Cardiac septum (tissue), 1 donor: Measurements from ENCODE around the gene CCDC112. TPM values are rescaled to one million over a fixed set of nuclear protein-coding genes. Genes with fewer than 3 reads are reported as not detected.
"Not testable (repeated sequence)": the region's sequence is repeated elsewhere in the genome, so short reads cannot be mapped to it uniquely, and the experiment has no call there.

Experiments used
- DNase-seq: peaks from one replicate; pipeline ENCODE4 v3.0.0-alpha.2; 2020; ENCODE audit warnings: low spot score
- intact Hi-C: fragments of 100-400 bp; cut with DNase I; formaldehyde crosslinking; loops from one replicate; pipeline ENCODE4 v1.14.0; 2022
- total RNA-seq: library from RNA; stranded (reverse); fragmentation: NEBNext Ultra II Directional; extraction: Animal tissue kit (Norgen Biotek cat#: 25700); gene quantifications from one replicate; pipeline ENCODE4 v1.2.1, GENCODE V29; 2021
- donor health status: DM: no; HTN: no; CAD: no.

CCDC112 gene
- total RNA-seq, 1 donor from 2014 or later, result 5.9 TPM

DNA sequence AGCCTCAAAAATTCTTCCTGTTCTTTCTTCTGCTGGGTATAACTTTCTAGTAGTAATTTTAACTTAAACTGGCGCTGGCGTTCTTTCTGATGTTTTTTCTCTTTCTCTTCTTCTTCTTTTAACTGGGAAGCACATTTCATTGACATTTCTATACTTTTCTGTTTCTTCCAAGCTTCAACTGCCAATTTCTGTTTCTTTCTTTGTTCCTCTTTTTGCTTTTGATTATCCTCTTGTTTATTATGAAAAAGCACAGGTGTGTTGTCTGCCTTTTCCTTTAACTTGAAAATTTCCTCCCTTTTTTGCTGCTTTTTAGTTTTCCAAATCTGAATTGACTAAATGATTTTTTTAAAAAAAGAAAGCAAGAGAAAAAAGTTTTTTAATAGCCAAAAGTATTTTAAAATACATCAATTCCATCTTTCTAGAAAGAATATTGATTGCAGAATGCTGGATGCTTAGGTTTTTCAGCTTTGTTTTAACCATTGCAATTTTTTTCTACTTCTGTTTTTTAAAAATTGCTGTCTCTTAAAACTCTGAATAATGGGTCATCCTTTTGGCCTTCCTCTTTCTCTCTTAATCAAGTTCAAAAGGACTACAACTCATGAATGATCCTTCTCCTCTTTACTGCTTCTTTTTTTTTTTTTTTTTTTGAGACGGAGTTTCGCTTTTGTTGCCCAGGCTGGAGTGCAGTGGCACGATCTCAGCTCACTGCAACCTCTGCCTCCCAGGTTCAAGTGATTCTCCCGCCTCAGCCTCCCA is 25.0 kb downstream of the CCDC112 start:
- DNase-seq, result no peak
- intact Hi-C loops, result no loop called here

DNA sequence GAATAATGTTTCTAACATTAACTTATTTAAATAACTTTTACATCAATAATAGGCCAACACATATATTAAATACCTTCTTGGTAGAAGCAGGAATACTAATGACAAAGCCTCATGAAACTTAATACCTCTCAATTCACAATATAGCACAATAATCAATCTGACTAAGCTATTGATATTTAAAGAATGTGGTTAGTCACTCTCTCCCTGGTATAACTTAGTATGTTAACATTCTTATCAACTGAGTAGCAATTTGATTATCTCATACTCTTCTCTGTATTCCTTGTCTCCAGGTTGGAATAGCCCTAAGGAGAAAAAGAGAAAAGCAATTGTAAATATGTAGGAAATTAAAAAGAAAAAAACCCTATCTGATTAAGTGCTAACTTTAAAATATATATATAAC is 28.8 kb downstream of the CCDC112 start:
- DNase-seq, result no peak
- intact Hi-C loops, result no loop called here

GRCh38 chr5:115265220-115265619 is 31.2 kb downstream of the CCDC112 start:
- intact Hi-C loops, result no loop called here
- no peak for DNase-seq

GRCh38 chr5:115264786-115265185 is 31.7 kb downstream of the CCDC112 start:
- intact Hi-C loops, result no loop called here
- no peak for DNase-seq

GRCh38 chr5:115263078-115263380 is 33.4 kb downstream of the CCDC112 start:
- no peak for DNase-seq
- intact Hi-C loops, result no loop called here

- intact Hi-C loops, result no loop called here
Observed at GRCh38 chr5:115262321-115263077, 34.0 kb downstream of the CCDC112 start, which contains the start of gene PGGT1B. Gene PGGT1B (minus strand): TSS chr5:115262877. CDS start chr5:115262851, 26 bp downstream.

DNA sequence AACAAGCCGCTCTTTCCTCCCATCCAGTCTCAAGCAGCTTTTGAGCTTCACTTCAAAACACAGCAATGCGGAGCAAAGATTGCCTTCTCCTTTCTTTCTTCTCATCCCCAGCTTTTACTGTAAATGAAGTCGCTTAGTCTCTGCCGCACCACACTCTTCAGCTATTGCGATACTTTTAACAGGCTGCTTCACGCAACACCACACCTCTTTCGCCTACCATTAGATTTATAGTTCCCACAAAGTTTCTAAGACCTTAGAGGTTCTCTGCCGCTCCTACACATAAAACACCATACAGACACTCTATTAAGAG is 34.5 kb downstream of the CCDC112 start:
- DNase-seq, result no peak
- intact Hi-C loops, result no loop called here

More at GRCh38 chr5:115262321-115263077, 34.0 kb downstream of the CCDC112 start, which contains the start of gene PGGT1B:
- DNase-seq, result peak; percentile 94

- intact Hi-C loops, result no loop called here
- DNase-seq, result no peak
Observed at GRCh38 chr5:115260248-115260647, 36.2 kb downstream of the CCDC112 start.

- intact Hi-C loops, result no loop called here
- DNase-seq, result no peak
Observed at GRCh38 chr5:115257981-115258380, 38.5 kb downstream of the CCDC112 start.

DNA sequence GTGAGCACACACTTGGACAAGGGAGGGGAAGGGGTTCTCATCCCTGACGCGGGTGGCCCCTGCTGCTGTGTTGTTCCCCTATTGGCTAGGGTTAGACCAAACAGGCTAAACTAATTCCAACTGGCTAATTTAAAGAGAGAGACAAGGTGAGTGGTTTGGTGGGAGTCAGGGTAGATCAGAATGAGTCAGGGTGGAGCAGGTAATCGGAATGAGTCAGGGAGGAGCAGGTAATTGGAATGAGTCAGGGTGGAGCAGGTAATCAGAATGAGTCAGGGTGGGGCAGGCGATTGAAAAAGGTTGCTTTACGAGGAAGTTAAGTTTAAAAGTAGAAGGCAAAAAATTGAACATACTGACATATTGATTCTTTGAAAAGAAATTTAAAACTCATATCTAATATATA is 47.1 kb downstream of the CCDC112 start:
- not testable (repeated sequence) for DNase-seq
- intact Hi-C loops, result loop anchor here (5.0 kb wide), 1 partner anchor 152 kb away; no protein-coding TSS in a partner anchor

DNA sequence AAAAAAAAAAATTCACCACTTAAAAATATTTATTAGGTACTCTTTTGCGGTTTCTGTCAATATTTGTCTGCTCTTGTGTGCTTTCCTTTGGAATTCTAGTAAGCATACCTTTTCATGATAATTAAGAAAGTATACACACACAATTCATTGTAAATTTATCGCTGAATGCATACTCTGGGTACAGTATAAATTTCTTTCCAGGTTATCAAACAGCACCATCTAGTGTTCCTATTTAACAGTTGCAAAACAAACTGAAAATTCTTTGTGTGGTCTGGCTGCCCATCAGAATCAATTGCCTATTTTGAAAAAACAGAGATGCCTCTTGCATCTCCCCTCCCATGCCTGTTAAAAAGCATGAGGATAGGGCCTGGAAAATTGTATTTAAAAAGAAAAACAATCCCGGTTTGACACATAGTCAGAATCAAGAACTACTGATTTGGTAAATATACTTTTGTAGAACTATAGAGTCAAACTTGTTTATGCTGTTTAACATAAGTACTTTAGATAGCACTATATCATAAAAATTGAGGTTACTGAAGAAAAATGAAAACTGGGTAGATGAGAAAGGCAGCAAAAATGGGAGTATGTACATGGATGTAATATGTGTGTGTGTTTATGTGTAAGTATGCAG is 50.0 kb downstream of the CCDC112 start:
- DNase-seq, result no peak
- intact Hi-C loops, result loop anchor here (5.0 kb wide), 1 partner anchor 149 kb away; no protein-coding TSS in a partner anchor

DNA sequence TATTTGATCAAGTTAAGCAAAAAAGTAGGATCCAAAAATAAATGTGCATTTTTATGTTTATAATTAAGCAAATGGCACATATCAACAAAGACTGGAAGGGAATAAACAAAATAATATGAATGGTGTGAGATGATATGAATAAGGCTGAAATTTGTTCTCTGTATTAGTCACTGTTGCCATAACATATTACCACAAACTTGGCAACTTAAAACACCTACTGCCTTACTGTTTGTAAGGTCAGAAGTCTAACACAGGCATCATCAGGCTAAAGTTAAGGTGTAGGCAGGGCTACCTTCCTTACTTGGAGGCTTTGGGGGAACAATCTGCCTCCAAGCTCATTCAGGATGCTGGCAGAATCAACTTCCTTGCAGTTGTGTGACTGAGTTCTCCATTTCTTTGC is 53.0 kb downstream of the CCDC112 start:
- no peak for DNase-seq
- intact Hi-C loops, result no loop called here

- intact Hi-C loops, result no loop called here
- DNase-seq, result no peak
Observed at GRCh38 chr5:115241881-115242642, 54.4 kb downstream of the CCDC112 start.

- intact Hi-C loops, result no loop called here
- no peak for DNase-seq
Observed at GRCh38 chr5:115237066-115237465, 59.4 kb downstream of the CCDC112 start.

GRCh38 chr5:115236599-115236998 is 59.9 kb downstream of the CCDC112 start:
- DNase-seq, result no peak
- intact Hi-C loops, result no loop called here

GRCh38 chr5:115231598-115231997 is 64.9 kb downstream of the CCDC112 start:
- intact Hi-C loops, result no loop called here
- no peak for DNase-seq

- intact Hi-C loops, result no loop called here
- DNase-seq, result no peak
Observed at GRCh38 chr5:115229606-115230005, 66.8 kb downstream of the CCDC112 start.

DNA sequence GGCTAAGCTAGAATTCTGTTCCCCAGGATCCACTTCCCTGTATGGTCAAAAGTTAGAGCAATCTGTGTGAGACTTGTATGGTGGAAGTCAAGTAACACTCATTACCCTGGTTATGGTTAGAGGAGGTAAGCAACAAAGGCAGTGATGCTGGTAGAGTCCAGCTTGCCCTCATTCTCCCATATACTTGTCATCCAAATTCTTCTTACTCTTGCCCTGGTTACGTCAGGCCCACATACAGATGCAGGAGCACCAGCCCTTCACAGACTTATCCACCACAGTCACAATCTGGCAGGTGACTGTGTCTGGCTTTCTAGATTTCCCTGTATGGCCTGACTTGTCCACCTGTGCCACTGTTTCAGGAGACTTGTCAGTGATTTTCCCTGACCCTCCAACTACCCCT is 69.2 kb downstream of the CCDC112 start:
- no peak for DNase-seq
- intact Hi-C loops, result no loop called here
